Left lobe of liver (tissue), 2 donors: ENCODE measurements around the gene KMO. TPM values are rescaled to one million over a fixed set of nuclear protein-coding genes. Genes with fewer than 3 reads are reported as not detected.

ENCODE experiments used
- ATAC-seq: fragments of 200-7000 bp; cut with Tn5 transposase; one replicate; pipeline ENCODE4 v1.9.1; 2020; ENCODE audit warnings: mild to moderate bottlenecking, moderate library complexity
- DNase-seq: peaks from one replicate; pipeline ENCODE4 v3.0.0-alpha.2; 2020; ENCODE audit warnings: low spot score
- total RNA-seq: library from RNA; stranded (reverse); gene quantifications from one replicate; pipeline ENCODE4 v1.2.1, GENCODE V29; 2021
- donor health status: DM: no; HTN: no; CAD: no; lungs with moderate emphysema.
- donor health status: DM: no; HTN: yes; CAD: no.

Gene KMO
- total RNA-seq, 1 donor from 2014 or later, result 37.5 TPM

DNA sequence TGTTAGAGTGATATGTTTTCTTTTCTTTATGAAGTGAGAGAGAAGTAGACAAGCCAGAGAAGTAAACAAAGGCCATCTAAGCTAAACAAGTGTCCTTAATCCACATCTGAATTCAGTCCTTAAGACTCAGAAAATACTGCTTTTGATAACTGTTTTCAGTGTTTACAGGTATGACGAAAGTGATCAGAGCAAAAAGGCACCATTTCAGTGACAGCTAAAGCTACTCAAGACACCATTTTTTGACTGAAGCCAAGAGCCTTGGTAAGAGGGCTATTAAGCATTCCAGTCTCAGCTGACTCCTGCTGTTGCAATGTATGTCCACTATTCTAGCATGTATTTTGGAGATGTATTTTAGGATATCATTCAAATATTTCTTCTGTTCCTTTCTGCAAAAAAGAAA lies 4.1 kb downstream of the KMO start:
- DNase-seq, result no peak
- no peak for ATAC-seq

DNA sequence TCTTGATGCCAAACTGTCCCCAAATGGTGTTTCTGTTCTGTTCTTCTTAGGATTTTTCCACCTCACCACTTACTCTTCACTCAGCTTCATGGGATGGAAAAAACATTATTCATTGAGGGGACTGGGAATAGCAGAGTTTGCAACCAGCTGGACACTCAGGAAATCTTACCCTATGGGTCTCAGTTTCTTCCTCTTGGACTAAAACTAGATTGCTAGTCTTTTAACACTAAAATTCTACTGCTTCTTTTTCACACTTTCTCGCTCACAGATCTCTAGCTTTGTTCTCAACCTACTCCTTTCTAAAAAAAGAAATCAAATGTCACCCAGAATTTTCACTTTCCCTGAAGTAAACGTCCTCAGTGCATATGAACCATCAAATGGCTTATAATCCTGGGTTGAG lies 4.8 kb downstream of the KMO start:
- DNase-seq, result no peak
- no peak for ATAC-seq

GRCh38 chr1:241542199-241542907 lies 10.2 kb downstream of the KMO start:
- ATAC-seq (no peak), DNase-seq (no peak)

GRCh38 chr1:241548008-241548407 lies 15.8 kb downstream of the KMO start:
- ATAC-seq (no peak), DNase-seq (no peak)

GRCh38 chr1:241550318-241550717 lies 18.1 kb downstream of the KMO start:
- ATAC-seq (no peak), DNase-seq (no peak)

DNA sequence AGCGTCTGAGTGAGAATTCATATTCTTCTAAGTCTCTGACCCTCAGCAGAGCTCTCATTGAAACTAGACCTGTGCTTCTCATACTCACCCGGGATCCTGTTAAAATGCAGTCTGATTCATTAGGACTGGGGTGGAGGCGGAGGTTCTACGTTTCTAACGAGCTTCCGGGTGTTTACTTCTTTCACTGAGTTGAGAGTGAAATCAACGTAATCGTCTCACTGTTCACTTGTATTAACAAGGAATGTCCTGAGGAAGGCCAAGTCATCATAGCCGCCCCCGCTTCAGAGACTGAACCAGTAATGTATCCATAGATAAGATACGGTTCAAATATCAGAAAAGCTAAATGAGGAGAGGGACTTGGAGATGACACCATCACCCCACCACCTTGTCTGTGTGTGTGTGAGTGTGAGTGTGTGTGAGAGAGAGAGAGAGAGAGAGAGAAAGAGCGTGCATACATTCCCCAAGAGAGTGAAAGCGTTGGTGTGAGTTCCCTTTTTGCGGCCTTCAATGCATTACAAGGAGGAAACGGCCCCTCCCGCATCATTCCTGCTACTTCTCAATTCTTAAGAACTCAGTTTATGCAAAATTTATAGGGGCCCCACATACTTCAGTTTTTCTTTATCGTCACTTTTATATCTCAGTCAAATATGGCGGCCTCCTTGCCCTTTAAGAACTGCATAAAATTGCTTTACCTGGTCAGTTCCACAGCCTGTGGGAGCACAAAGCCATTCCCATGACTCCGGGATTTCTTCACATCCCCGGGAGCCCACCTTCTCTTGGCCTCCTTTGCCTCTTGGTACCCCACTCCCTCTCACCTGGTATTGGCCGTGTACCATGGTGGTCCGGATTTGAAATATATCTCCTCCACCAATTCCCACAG lies 19.8 kb downstream of the KMO start:
- ATAC-seq (peak; percentile 46), DNase-seq (no peak)

GRCh38 chr1:241553886-241554592 lies 21.9 kb downstream of the KMO start:
- DNase-seq, result no peak
- ATAC-seq, result no peak

DNA sequence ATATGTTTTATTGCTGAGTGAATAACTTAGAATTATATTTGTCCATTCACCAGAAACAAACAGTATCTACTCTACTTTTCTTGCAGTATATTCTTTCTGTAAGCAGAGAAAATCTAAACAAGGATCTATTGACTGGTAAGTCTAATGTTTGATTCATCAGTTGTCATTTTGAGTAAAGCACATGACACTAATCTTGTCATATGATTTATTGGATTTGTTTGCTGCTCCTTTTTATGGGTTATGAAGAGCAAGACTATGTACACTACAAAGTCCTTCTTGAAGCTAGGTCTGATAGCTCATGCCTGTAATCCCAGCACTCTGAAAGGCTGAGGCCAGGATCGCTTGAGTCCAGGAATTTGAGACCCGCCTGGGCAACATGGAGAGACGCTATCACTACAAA lies 23.3 kb downstream of the KMO start:
- ATAC-seq, result no peak
- no peak for DNase-seq

DNA sequence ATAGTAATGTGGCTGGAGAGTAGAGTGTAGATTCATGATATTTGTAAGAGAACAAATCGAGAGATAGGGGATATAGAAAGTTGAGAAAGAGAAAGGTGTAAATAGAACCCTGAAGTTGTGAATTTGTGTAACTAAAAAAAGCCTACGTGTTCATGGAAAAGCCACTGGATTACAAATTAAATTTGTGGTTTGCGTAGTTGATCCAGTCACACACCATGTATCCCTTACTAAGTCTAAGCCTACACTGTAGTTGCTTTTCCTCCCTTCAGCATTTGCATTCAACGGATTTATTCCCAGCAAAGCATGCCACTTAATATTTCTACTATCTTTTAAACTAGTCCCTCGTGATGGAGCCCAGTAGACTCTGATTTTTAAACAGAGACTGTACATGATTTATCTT lies 24.9 kb downstream of the KMO start:
- no peak for DNase-seq
- ATAC-seq, result no peak

DNA sequence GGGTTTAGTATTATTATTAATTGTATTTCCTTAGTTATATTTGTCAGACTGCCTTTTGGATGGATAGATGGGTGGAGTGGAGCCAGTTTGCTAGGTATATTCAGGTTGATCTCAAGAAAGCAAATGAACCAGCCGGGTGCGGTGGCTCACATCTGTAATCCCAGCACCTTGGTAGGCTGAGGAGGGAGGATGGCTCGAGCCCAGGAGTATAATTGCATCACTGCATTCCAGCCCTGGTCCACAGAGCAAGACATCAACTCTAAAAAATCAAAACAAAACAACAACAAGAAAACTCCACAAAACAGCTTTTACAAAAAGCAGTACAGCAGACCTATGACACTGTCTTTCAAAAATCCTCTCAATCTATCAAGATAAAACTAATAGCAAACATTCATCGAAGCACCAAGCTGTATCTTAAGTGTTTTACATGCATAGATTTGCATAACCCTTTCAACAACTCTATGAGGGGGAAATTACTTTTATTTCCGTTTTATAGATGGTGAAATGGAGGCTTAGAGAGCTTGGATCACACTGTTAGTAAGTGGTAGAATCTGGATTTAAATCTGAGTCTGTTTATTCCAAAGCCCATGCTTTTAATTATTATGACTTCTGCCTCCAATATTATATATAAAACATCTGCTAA lies 25.5 kb downstream of the KMO start:
- ATAC-seq (peak; percentile 35), DNase-seq (no peak)

GRCh38 chr1:241560146-241560848 lies 28.1 kb downstream of the KMO start:
- DNase-seq (no peak), ATAC-seq (peak; percentile 85)

GRCh38 chr1:241560849-241561187 lies 28.6 kb downstream of the KMO start:
- DNase-seq (no peak), ATAC-seq (peak; percentile 57)

DNA sequence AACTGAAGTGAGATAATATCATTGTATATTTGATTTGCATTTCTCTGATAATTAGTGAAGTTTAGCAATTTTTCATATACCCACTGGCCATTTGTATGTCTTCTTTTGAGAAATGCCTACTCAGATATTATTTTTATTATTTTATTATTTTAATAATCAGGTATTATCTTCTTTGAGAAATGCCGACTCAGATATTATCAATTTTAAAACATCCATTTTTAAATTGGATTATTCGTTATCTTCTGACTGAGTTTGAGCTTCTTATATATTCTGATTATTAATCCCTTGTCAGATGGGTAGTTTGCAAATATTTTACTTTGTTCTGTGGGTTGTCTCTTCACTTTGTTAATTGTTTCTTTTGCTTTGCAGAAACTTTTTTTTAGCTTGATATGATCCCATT lies 37.7 kb downstream of the KMO start:
- DNase-seq (no peak), ATAC-seq (no peak)

DNA sequence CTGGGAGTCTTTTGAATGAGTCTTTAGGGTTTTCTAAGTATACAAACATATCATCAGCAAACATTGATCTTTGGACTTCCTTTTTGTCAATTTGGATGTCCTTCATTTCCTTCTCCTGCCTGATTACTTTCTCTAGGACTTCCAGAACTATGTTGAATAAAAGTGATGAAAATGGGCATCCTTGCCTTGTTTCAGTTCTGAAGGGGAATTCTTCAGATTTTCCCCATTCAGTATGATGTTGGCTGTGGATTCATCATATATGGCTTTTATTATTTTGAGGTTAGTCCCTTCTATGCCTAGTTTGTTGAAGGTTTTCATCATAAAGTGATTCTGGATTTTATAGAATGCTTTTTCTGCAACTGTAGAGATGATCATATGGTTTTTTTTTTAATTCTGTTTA lies 42.0 kb downstream of the KMO start:
- no peak for ATAC-seq
- DNase-seq, result no peak

DNA sequence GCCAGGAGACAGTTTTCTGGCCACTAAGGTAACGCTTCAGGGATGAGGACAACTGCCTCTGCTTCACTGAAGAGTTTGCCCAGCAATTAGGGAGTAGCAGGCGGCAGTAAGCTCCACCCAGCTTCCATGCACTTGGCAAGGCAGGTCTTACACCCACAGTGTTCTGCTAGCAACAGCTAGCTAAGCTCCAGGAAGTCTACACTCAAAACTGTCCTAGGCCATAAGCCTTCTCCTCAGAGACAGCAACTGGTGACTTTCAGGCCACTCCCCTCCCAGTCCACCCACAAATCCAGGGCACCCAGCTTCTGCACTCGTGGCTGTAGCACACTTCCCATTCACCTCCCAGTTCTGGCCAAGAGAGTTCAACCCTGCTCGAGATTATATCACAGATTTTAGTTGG lies 47.3 kb downstream of the KMO start:
- DNase-seq (no peak), ATAC-seq (peak; percentile 27)

- peak; percentile 93 for ATAC-seq
- peak; percentile 60 for DNase-seq
Observed at GRCh38 chr1:241582921-241583321, 50.7 kb downstream of the KMO start.

DNA sequence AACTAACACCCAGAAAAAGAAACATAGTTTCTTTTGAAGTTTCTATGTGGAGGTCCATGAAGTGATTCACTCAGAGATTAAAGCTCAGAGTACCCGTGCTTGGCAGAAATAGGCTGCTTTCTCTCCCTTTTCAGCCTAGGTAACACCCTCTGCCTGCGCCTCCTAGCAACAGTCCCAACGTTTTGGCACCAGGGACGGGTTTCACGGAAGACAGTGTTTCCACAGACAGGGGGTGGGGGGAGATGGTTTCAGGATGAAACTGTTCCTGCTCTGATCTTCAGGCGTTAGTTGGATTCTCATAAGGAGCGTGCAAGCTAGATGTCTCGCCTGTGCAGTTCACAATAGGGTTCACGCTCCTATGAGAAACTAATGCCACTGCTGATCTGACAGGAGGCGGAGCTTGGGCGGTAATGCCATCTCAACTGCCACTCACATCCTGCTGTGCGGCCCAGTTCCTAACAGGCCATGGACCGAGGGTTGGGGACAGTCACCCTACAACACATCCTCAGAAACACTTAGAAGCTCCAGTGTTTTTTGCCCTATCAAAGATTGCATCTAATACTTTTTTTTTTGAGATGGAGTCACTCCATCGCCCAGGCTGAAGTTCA lies 54.8 kb downstream of the KMO start:
- DNase-seq (no peak), ATAC-seq (no peak)

DNA sequence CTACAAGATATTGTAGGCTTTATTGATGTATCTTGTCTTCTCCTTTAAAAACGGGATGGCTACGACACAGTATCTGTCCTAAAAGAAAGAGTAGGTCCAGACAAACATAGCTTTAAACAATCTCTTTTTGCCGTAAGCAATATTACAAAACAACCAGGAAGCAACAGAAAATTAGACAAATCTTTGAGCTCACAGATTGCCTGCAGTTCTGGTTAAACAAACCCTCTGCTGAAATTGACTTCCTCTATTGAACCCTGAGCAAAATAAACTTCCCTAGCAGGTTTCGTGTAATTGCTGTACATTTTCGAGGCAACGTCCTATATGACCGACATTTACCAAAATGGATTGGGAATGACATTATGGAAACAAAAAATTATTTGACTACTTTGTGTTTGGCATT lies 57.3 kb downstream of the KMO start:
- ATAC-seq (no peak), DNase-seq (no peak)

- no peak for DNase-seq
Observed at GRCh38 chr1:241590719-241591118, 58.5 kb downstream of the KMO start.

GRCh38 chr1:241591317-241591716 lies 59.1 kb downstream of the KMO start:
- DNase-seq, result no peak
- no peak for ATAC-seq

More at GRCh38 chr1:241590719-241591118, 58.5 kb downstream of the KMO start:
- no peak for ATAC-seq
